GM23338 (cell line): ENCODE results near the gene PTPRN2.

Experiments
- CREB1 ChIP-seq: fragments of 250-450 bp; sonication (Bioruptor Pico); IDR thresholded peaks from 2 replicates; pipeline ENCODE4 v1.5.0; 2020; ENCODE audit warnings: low read depth, mild to moderate bottlenecking, moderate library complexity
- CTCF ChIP-seq, 2 experiments: fragments of 200-600 bp in 1 of 2; sonication (generic) in 1 of 2; conservative IDR thresholded peaks; 2 replicates each; pipeline versions ENCODE4 v1.5.1 to v1.6.1; 2016 to 2017; ENCODE audit warnings: antibody characterized with exemption in 2 of 2, low read depth in 2 of 2, mild to moderate bottlenecking in 2 of 2, moderate library complexity in 1 of 2
- ETS1 ChIP-seq: IDR thresholded peaks from 2 replicates; pipeline ENCODE4 v1.6.1; 2016; ENCODE audit warnings: antibody characterized with exemption
- EZH2 ChIP-seq: fragments of 200-600 bp; sonication (generic); IDR thresholded peaks from one replicate; pipeline ENCODE4 v1.8.0; 2017; ENCODE audit warnings: antibody characterized with exemption, mild to moderate bottlenecking, low read depth; ENCODE audit not compliant: unreplicated experiment
- EZH2phosphoT487 ChIP-seq: fragments of 200-600 bp; sonication (generic); IDR thresholded peaks from one replicate; pipeline ENCODE4 v1.8.1; 2018; ENCODE audit warnings: antibody characterized with exemption; ENCODE audit not compliant: unreplicated experiment
- JUNB ChIP-seq: IDR thresholded peaks from one replicate; pipeline ENCODE4 v1.6.1; 2016; ENCODE audit warnings: antibody characterized with exemption; ENCODE audit not compliant: unreplicated experiment
- NANOG ChIP-seq: IDR thresholded peaks from 2 replicates; pipeline ENCODE4 v1.6.1; 2016; ENCODE audit warnings: antibody characterized with exemption, borderline replicate concordance
- POLR2AphosphoS5 ChIP-seq: IDR thresholded peaks from 2 replicates; pipeline ENCODE4 v1.6.1; 2016; ENCODE audit warnings: antibody characterized with exemption, low read depth
- REST ChIP-seq: IDR thresholded peaks from one replicate; pipeline ENCODE4 v1.6.1; 2018; ENCODE audit warnings: antibody characterized with exemption; ENCODE audit not compliant: unreplicated experiment
- STAT1 ChIP-seq: IDR thresholded peaks from one replicate; pipeline ENCODE4 v1.6.1; 2016; ENCODE audit warnings: antibody characterized with exemption; ENCODE audit not compliant: unreplicated experiment
- ZNF114 ChIP-seq: fragments of 250-450 bp; sonication (Bioruptor Pico); IDR thresholded peaks from 2 replicates; pipeline ENCODE4 v1.5.0; 2020; ENCODE audit warnings: mild to moderate bottlenecking, moderate library complexity

GRCh38 chr7:158453663-158454062, 134.0 kb downstream of the PTPRN2 start:
- TF ChIP-seq CTCF (conservative IDR thresholded peaks at IDR 0.05; ENCODE audit: low read depth in 2 of 2) = no peak
- no peak for TF ChIP-seq EZH2phosphoT487
- no peak for TF ChIP-seq CREB1 (CRISPR knock-in tag)
- no peak for TF ChIP-seq ETS1
- no peak for TF ChIP-seq EZH2
- TF ChIP-seq REST = no peak
- no peak for TF ChIP-seq POLR2AphosphoS5
- no peak for TF ChIP-seq NANOG
- TF ChIP-seq ZNF114 (CRISPR knock-in tag) = no peak
- TF ChIP-seq JUNB = no peak
- TF ChIP-seq STAT1 = no peak
